Panc1 (cell line): Measurements from ENCODE around the gene IL21R. TPM values are rescaled to one million over a fixed set of nuclear protein-coding genes. Genes with fewer than 3 reads are reported as not detected.
A peak's percentile ranks its signal among the peaks of the same experiment; 100 is the strongest.

Source experiments
- ATAC-seq: fragments of 200-7000 bp; cut with Tn5 transposase; 2 replicates; pipeline ENCODE4 v1.9.1; 2020; ENCODE audit warnings: mild to moderate bottlenecking, moderate library complexity
- BruUV-seq: library from RNA; stranded (reverse); fragments of 400-500 nt; replicated peaks from 2 replicates; lab custom pipeline; 2021; lab: Mats Ljungman, UMichigan
- CTCF ChIA-PET: fragments of 300-600 bp; sonication (Branson Sonifier 250); formaldehyde crosslinking; loops from one replicate; lab custom pipeline; 2022; ENCODE audit warnings: antibody characterized with exemption; lab: Charles Lee
- POLR2A ChIA-PET: fragments of 300-600 bp; sonication (Branson Sonifier 250); formaldehyde crosslinking; loops from one replicate; lab custom pipeline; 2022; ENCODE audit warnings: antibody characterized with exemption; lab: Charles Lee
- DNase-seq: peaks from one replicate; pipeline ENCODE4 v3.0.0-alpha.2; 2010; ENCODE audit warnings: low read depth, low spot score
- H3K27ac ChIP-seq: 2 replicates; pipeline ENCODE4 v1.5.1; 2011; ENCODE audit warnings: mild to moderate bottlenecking, low read length, inconsistent platforms
- H3K27me3 ChIP-seq: fragments of 200-500 bp; sonication (Bioruptor generic); 2 replicates; pipeline ENCODE4 v1.6.0; 2014; ENCODE audit warnings: low read length, inconsistent platforms; ENCODE audit not compliant: control insufficient read depth, insufficient read depth
- H3K36me3 ChIP-seq: fragments of 200-500 bp; sonication (Bioruptor generic); 2 replicates; pipeline ENCODE4 v1.5.1; 2014; ENCODE audit warnings: inconsistent platforms, mild to moderate bottlenecking, low read length, moderate library complexity; ENCODE audit not compliant: control insufficient read depth, insufficient read depth
- H3K4me1 ChIP-seq: 2 replicates; pipeline ENCODE4 v1.5.1; 2011; ENCODE audit warnings: inconsistent platforms, mild to moderate bottlenecking, low read length, moderate library complexity; ENCODE audit not compliant: control insufficient read depth, insufficient read depth
- H3K4me3 ChIP-seq, 2 experiments: 2 replicates each; pipeline ENCODE4 v1.5.1; 2011 to 2012; ENCODE audit warnings: low read depth in 2 of 2, low read length in 2 of 2, mild to moderate bottlenecking in 2 of 2, inconsistent platforms in 1 of 2, moderate library complexity in 1 of 2
- H3K9me3 ChIP-seq: fragments of 200-500 bp; sonication (Bioruptor generic); 2 replicates; pipeline ENCODE4 v1.5.1; 2014; ENCODE audit warnings: low read depth, mild to moderate bottlenecking, inconsistent platforms, low read length, moderate library complexity; ENCODE audit not compliant: control insufficient read depth, insufficient read depth
- POLR2AphosphoS5 ChIP-seq: IDR thresholded peaks from 2 replicates; pipeline ENCODE4 v1.6.1; 2012; ENCODE audit warnings: mild to moderate bottlenecking, low read depth, low read length, moderate library complexity
- SIN3A ChIP-seq: IDR thresholded peaks from 2 replicates; pipeline ENCODE4 v1.6.1; 2012; ENCODE audit warnings: low read depth, mild to moderate bottlenecking, low read length, moderate library complexity, borderline replicate concordance; ENCODE audit not compliant: insufficient read depth
- TCF7L2 ChIP-seq: IDR thresholded peaks from 2 replicates; pipeline ENCODE4 v1.6.1; 2011; ENCODE audit warnings: mild to moderate bottlenecking, low read depth, low read length, inconsistent platforms
- in situ Hi-C: cut with HindIII; loops from 2 replicates; pipeline ENCODE4 v1.10.0; 2016; ENCODE audit warnings: low sequenced_read_pairs, low pct_unique_long_range_greater_than_20kb
- intact Hi-C: fragments of 100-400 bp; cut with micrococcal nuclease; formaldehyde crosslinking; loops from one replicate; pipeline ENCODE4 v1.10.0; 2022; ENCODE audit not compliant: unreplicated experiment
- total RNA-seq: library from RNA; stranded (reverse); gene quantifications from one replicate; pipeline ENCODE4 v1.2.1, GENCODE V29; 2021; ENCODE audit not compliant: unreplicated experiment
- TF ChIP-seq, protein P1 (sequence below), 2 experiments: IDR thresholded peaks; 2 replicates each; pipeline ENCODE4 v1.6.1; 2011 to 2012; ENCODE audit warnings: low read depth in 2 of 2, control low read depth in 1 of 2, low read length in 1 of 2, mild to moderate bottlenecking in 1 of 2, moderate library complexity in 1 of 2; ENCODE audit not compliant: insufficient read depth in 1 of 2
- TF ChIP-seq, protein P2 (sequence below): fragments of 450-650 bp; IDR thresholded peaks from 2 replicates; pipeline ENCODE4 v1.5.1; 2017; ENCODE audit warnings: mild to moderate bottlenecking

IL21R gene
- total RNA-seq, 1 experiment from 2014 or later: 0.10 TPM

DNA sequence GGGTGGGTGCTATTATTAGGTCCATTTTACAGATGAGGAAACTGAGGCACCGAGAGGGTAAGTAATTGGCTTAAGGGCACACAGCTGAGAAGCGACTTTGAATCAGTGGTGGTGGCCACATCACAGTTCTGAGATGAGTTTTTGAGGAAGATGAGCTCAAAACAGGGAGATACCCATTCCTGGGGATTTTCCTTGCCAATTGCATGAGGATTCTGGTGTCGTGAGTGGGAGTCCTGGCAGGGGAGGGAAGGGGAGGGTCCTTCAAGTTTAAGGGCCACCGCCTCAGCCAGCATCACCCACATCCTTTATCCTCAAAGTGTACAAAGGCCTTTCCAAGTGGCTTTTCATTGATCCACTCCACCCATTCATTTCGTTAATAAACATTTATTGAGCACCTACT is 45.3 kb downstream of the IL21R start:
- intact Hi-C loops: no loop called here
- Histone ChIP-seq H3K36me3 (no peaks in the 10 kb centered on the region), H3K4me3 (no peak overlapping the region), H3K27me3 (peaks cover 2% of the 10 kb centered on the region; the same call in 1 of the 2 replicates), H3K4me1 (no peaks in the 10 kb centered on the region), H3K27ac (no peak overlapping the region), H3K9me3 (no peaks in the 10 kb centered on the region)
- no peak for DNase-seq
- in situ Hi-C loops: no loop called here
- BruUV-seq: no TSS peak
- ChIA-PET CTCF (no interaction called here), POLR2A (no interaction called here)
- TF ChIP-seq, protein P1, sequence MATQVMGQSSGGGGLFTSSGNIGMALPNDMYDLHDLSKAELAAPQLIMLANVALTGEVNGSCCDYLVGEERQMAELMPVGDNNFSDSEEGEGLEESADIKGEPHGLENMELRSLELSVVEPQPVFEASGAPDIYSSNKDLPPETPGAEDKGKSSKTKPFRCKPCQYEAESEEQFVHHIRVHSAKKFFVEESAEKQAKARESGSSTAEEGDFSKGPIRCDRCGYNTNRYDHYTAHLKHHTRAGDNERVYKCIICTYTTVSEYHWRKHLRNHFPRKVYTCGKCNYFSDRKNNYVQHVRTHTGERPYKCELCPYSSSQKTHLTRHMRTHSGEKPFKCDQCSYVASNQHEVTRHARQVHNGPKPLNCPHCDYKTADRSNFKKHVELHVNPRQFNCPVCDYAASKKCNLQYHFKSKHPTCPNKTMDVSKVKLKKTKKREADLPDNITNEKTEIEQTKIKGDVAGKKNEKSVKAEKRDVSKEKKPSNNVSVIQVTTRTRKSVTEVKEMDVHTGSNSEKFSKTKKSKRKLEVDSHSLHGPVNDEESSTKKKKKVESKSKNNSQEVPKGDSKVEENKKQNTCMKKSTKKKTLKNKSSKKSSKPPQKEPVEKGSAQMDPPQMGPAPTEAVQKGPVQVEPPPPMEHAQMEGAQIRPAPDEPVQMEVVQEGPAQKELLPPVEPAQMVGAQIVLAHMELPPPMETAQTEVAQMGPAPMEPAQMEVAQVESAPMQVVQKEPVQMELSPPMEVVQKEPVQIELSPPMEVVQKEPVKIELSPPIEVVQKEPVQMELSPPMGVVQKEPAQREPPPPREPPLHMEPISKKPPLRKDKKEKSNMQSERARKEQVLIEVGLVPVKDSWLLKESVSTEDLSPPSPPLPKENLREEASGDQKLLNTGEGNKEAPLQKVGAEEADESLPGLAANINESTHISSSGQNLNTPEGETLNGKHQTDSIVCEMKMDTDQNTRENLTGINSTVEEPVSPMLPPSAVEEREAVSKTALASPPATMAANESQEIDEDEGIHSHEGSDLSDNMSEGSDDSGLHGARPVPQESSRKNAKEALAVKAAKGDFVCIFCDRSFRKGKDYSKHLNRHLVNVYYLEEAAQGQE (IDR thresholded peaks at IDR 0.05; ENCODE audit: insufficient read depth in 1 of 2, low read depth in 2 of 2, low read length in 1 of 2): no peak
- TF ChIP-seq POLR2AphosphoS5: no peak
- no peak for TF ChIP-seq TCF7L2
- no peak for TF ChIP-seq SIN3A
- TF ChIP-seq, protein P2, sequence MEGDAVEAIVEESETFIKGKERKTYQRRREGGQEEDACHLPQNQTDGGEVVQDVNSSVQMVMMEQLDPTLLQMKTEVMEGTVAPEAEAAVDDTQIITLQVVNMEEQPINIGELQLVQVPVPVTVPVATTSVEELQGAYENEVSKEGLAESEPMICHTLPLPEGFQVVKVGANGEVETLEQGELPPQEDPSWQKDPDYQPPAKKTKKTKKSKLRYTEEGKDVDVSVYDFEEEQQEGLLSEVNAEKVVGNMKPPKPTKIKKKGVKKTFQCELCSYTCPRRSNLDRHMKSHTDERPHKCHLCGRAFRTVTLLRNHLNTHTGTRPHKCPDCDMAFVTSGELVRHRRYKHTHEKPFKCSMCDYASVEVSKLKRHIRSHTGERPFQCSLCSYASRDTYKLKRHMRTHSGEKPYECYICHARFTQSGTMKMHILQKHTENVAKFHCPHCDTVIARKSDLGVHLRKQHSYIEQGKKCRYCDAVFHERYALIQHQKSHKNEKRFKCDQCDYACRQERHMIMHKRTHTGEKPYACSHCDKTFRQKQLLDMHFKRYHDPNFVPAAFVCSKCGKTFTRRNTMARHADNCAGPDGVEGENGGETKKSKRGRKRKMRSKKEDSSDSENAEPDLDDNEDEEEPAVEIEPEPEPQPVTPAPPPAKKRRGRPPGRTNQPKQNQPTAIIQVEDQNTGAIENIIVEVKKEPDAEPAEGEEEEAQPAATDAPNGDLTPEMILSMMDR: no peak
- ATAC-seq: no peak

DNA sequence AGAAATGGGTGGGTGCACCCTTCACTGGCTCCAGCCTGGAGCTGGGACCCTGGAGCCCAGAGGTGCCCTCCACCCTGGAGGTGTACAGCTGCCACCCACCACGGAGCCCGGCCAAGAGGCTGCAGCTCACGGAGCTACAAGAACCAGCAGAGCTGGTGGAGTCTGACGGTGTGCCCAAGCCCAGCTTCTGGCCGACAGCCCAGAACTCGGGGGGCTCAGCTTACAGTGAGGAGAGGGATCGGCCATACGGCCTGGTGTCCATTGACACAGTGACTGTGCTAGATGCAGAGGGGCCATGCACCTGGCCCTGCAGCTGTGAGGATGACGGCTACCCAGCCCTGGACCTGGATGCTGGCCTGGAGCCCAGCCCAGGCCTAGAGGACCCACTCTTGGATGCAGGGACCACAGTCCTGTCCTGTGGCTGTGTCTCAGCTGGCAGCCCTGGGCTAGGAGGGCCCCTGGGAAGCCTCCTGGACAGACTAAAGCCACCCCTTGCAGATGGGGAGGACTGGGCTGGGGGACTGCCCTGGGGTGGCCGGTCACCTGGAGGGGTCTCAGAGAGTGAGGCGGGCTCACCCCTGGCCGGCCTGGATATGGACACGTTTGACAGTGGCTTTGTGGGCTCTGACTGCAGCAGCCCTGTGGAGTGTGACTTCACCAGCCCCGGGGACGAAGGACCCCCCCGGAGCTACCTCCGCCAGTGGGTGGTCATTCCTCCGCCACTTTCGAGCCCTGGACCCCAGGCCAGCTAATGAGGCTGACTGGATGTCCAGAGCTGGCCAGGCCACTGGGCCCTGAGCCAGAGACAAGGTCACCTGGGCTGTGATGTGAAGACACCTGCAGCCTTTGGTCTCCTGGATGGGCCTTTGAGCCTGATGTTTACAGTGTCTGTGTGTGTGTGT is 46.8 kb downstream of the IL21R start:
- no peak overlapping the region for H3K27ac ChIP-seq
- no peak for TF ChIP-seq POLR2AphosphoS5
- TF ChIP-seq, protein P1 (IDR thresholded peaks at IDR 0.05; ENCODE audit: insufficient read depth in 1 of 2, low read depth in 2 of 2, low read length in 1 of 2): no peak
- TF ChIP-seq, protein P2: no peak
- TF ChIP-seq TCF7L2: no peak
- TF ChIP-seq SIN3A: no peak
- H3K9me3 ChIP-seq: no peaks in the 10 kb centered on the region
- ChIA-PET POLR2A (no interaction called here), CTCF (no interaction called here)
- H3K4me1 ChIP-seq: no peaks in the 10 kb centered on the region
- DNase-seq (no peak), ATAC-seq (peak; percentile 52; the same call in 1 of the 2 replicates)
- H3K4me3 ChIP-seq: no peak overlapping the region
- H3K27me3 ChIP-seq: peaks cover 2% of the 10 kb centered on the region; the same call in 1 of the 2 replicates
- H3K36me3 ChIP-seq: no peaks in the 10 kb centered on the region
- intact Hi-C loops (no loop called here), in situ Hi-C loops (no loop called here)
- no TSS peak for BruUV-seq
